LNCAP (cell line): ENCODE results near the gene SLC35A2.

Experiments used
- CTCF ChIP-seq: fragments of 450-650 bp; IDR thresholded peaks from 2 replicates; pipeline ENCODE4 v1.5.1; 2017; ENCODE audit warnings: mild to moderate bottlenecking

The SLC35A2 gene

GRCh38 chrX:48911412-48912182, at the start of gene SLC35A2:
SLC35A2 (minus strand) TSS chrX:48911646; CDS start chrX:48911636, 10 bp downstream.
- TF ChIP-seq CTCF: no peak

GRCh38 chrX:48960291-48960690, 48.8 kb upstream of the SLC35A2 start:
- no peak for TF ChIP-seq CTCF

GRCh38 chrX:48958635-48959094, 47.2 kb upstream of the SLC35A2 start:
- TF ChIP-seq CTCF: no peak

- no peak for TF ChIP-seq CTCF
Measured at GRCh38 chrX:48957827-48958634, 46.6 kb upstream of the SLC35A2 start.

GRCh38 chrX:48957477-48957826, 46.0 kb upstream of the SLC35A2 start, which contains the start of gene OTUD5:
OTUD5 (minus strand) TSS chrX:48957607; CDS start chrX:48957570, 37 bp downstream.
- TF ChIP-seq CTCF: no peak

- no peak for TF ChIP-seq CTCF
Measured at GRCh38 chrX:48956728-48957414, 45.4 kb upstream of the SLC35A2 start.

- no peak for TF ChIP-seq CTCF
Measured at GRCh38 chrX:48948589-48948988, 37.1 kb upstream of the SLC35A2 start.
